NT2/D1 (cell line): ENCODE results near the gene CENPL.
"Not testable (repeated sequence)": the region's sequence is repeated elsewhere in the genome, so short reads cannot be mapped to it uniquely, and the experiment has no call there.

ENCODE experiments used
- DNase-seq: peaks from one replicate; pipeline ENCODE4 v3.0.0-alpha.2; 2011; ENCODE audit warnings: low read depth, low spot score
- H3K27me3 ChIP-seq: 2 replicates; pipeline ENCODE4 v1.6.0; 2011; ENCODE audit warnings: mild to moderate bottlenecking; ENCODE audit not compliant: insufficient read length, insufficient read depth
- H3K36me3 ChIP-seq: 2 replicates; pipeline ENCODE4 v1.6.1; 2011; ENCODE audit warnings: mild to moderate bottlenecking, low read length, mixed read lengths; ENCODE audit not compliant: insufficient read depth, insufficient read length
- H3K4me1 ChIP-seq: 2 replicates; pipeline ENCODE4 v1.5.1; 2011; ENCODE audit not compliant: insufficient read depth, insufficient read length
- H3K4me3 ChIP-seq: 2 replicates; pipeline ENCODE4 v1.5.1; 2011; ENCODE audit warnings: low read depth; ENCODE audit not compliant: insufficient read length
- H3K9ac ChIP-seq: 2 replicates; pipeline ENCODE4 v1.6.0; 2011; ENCODE audit warnings: low read depth; ENCODE audit not compliant: insufficient read length
- H3K9me3 ChIP-seq: 2 replicates; pipeline ENCODE4 v1.5.1; 2011; ENCODE audit warnings: mild to moderate bottlenecking, low read length; ENCODE audit not compliant: insufficient read depth
- SUZ12 ChIP-seq: IDR thresholded peaks from 2 replicates; pipeline ENCODE4 v1.6.1; 2011; ENCODE audit not compliant: insufficient read length, insufficient read depth; ENCODE audit errors: extremely low read depth
- YY1 ChIP-seq: IDR thresholded peaks from 2 replicates; pipeline ENCODE4 v1.6.1; 2011; ENCODE audit not compliant: insufficient read length, insufficient read depth
- ZNF274 ChIP-seq: IDR thresholded peaks from 2 replicates; pipeline ENCODE4 v1.6.1; 2011; ENCODE audit warnings: mild to moderate bottlenecking, low read depth, low read length

The CENPL gene

GRCh38 chr1:173862769-173863223 lies 38.1 kb upstream of the CENPL start:
- Histone ChIP-seq H3K4me3 (no peak overlapping the region), H3K4me1 (no peaks in the 10 kb centered on the region), H3K27me3 (no peaks in the 10 kb centered on the region), H3K9ac (no peak overlapping the region), H3K36me3 (peaks cover 88% of the 10 kb centered on the region), H3K9me3 (no peaks in the 10 kb centered on the region)
- no peak for DNase-seq
- TF ChIP-seq SUZ12, result no peak
- no peak for TF ChIP-seq YY1
- TF ChIP-seq ZNF274, result no peak

DNA sequence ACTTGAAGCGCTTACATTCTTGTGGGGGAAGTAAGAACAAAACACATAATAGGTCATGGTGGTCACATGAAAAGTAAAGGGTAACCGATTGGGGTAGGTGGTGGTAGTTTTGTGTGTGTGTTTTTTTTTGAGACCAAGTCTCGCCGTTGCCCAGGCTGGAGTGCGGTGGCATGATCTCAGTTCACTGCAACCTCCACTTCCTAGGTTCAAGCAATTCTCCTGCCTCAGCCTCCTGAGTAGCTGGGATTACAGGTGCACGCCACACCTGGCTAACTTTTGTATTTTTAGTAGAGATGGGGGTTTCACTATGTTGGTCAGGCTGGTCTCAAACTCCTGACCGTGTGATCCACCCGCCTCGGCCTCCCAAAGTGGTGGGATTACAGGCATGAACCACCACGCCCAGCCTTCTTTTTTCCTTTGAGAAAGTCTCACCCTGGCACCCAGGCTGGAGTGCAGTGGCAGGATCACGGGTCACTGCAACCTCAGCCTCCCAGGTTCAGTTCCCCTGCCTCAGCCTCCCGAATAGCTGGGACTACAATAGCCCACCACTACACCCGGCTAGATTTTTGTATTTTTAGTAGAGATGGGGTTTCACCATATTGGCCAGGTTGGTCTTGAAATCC lies 37.6 kb upstream of the CENPL start:
- peaks cover 88% of the 10 kb centered on the region for H3K36me3 ChIP-seq
- not testable (repeated sequence) for DNase-seq

GRCh38 chr1:173861731-173862145 lies 37.1 kb upstream of the CENPL start:
- H3K9ac ChIP-seq, result no peak overlapping the region
- no peaks in the 10 kb centered on the region for H3K4me1 ChIP-seq
- peaks cover 88% of the 10 kb centered on the region for H3K36me3 ChIP-seq
- H3K4me3 ChIP-seq, result no peak overlapping the region
- no peaks in the 10 kb centered on the region for H3K27me3 ChIP-seq
- no peak for TF ChIP-seq YY1
- no peak for TF ChIP-seq SUZ12
- no peak for TF ChIP-seq ZNF274
- H3K9me3 ChIP-seq, result no peaks in the 10 kb centered on the region
- DNase-seq, result no peak

More for the DNA sequence above, 37.6 kb upstream of the CENPL start:
- not testable (repeated sequence) for H3K4me3 ChIP-seq, H3K27me3 ChIP-seq, H3K9ac ChIP-seq, H3K4me1 ChIP-seq, H3K9me3 ChIP-seq

GRCh38 chr1:173860065-173860464 lies 35.4 kb upstream of the CENPL start:
- Histone ChIP-seq H3K4me3 (no peak overlapping the region), H3K36me3 (peaks cover 88% of the 10 kb centered on the region)
- TF ChIP-seq YY1 (no peak), SUZ12 (no peak), ZNF274 (no peak)

GRCh38 chr1:173859547-173859946 lies 34.9 kb upstream of the CENPL start:
- not testable (repeated sequence) for H3K4me1 ChIP-seq, H3K27me3 ChIP-seq, H3K9ac ChIP-seq, DNase-seq, H3K4me3 ChIP-seq, H3K9me3 ChIP-seq
- H3K36me3 ChIP-seq, result peaks cover 88% of the 10 kb centered on the region

More at GRCh38 chr1:173860065-173860464, 35.4 kb upstream of the CENPL start:
- Histone ChIP-seq H3K9ac (no peak overlapping the region), H3K9me3 (no peaks in the 10 kb centered on the region), H3K27me3 (no peaks in the 10 kb centered on the region), H3K4me1 (no peaks in the 10 kb centered on the region)
- DNase-seq, result no peak

DNA sequence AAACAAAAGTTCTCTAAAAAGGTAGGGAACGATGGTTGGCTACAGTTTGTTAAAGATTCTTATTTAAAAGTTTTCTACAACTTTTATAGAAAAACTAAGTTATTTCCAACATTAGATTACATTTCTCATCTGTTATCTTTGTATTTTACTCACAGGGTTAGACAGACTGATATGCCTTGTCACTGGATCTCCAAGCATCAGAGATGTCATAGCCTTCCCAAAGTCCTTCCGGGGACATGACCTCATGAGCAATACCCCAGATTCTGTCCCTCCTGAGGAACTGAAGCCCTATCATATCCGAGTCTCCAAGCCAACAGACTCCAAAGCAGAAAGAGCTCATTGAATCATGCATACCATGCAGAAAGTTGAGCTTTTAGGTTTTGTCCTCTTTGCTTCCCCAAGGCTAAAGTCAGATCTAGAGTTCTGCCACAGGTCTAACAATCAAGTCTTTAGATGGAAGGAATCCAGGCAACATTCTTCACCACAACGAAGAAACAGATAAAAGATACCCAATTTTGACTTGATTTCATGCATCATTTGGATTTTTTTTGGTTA lies 32.8 kb upstream of the CENPL start:
- TF ChIP-seq SUZ12 (no peak), YY1 (no peak), ZNF274 (no peak)
- no peak overlapping the region for H3K9ac ChIP-seq
- DNase-seq, result no peak
- H3K36me3 ChIP-seq, result peaks cover 84% of the 10 kb centered on the region
- H3K9me3 ChIP-seq, result no peaks in the 10 kb centered on the region
- no peaks in the 10 kb centered on the region for H3K27me3 ChIP-seq
- no peak overlapping the region for H3K4me3 ChIP-seq
- peaks cover 4% of the 10 kb centered on the region for H3K4me1 ChIP-seq

DNA sequence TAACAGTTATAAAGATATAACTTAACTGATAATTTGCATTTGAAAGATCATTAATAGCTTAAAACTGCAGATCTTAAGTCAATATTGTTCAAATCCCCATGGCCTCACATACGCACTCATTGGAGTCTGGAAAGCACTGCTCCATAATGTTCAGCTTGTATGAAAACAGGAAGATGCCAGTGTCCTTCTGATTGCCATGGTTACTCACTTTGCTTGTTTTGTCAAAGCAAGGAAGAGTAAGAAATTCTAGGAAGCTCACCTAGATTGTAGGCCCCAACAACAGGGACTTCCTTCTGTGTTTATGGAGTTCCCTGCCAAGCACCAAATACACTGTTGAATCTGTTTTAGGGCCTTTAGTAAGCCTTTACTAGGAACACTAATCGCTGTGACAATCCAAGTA lies 32.2 kb upstream of the CENPL start:
- peaks cover 86% of the 10 kb centered on the region for H3K36me3 ChIP-seq

GRCh38 chr1:173856014-173856413 lies 31.3 kb upstream of the CENPL start:
- Histone ChIP-seq H3K9me3 (no peaks in the 10 kb centered on the region), H3K27me3 (no peaks in the 10 kb centered on the region), H3K36me3 (peaks cover 88% of the 10 kb centered on the region), H3K9ac (no peak overlapping the region), H3K4me3 (no peak overlapping the region), H3K4me1 (peaks cover 4% of the 10 kb centered on the region)
- DNase-seq, result no peak
- TF ChIP-seq ZNF274 (no peak), SUZ12 (no peak), YY1 (no peak)

More for the DNA sequence above, 32.2 kb upstream of the CENPL start:
- H3K4me3 ChIP-seq, result no peak overlapping the region
- H3K9ac ChIP-seq, result no peak overlapping the region
- no peak for DNase-seq
- no peaks in the 10 kb centered on the region for H3K9me3 ChIP-seq
- no peak for TF ChIP-seq ZNF274
- H3K27me3 ChIP-seq, result no peaks in the 10 kb centered on the region
- H3K4me1 ChIP-seq, result peaks cover 4% of the 10 kb centered on the region
